HepG2 (cell line): ENCODE data around the gene RCC1. TPM values are rescaled to one million over a fixed set of nuclear protein-coding genes. Genes with fewer than 3 reads are reported as not detected.

Experiments
- BHLHE40 ChIP-seq: IDR thresholded peaks from 2 replicates; pipeline ENCODE4 v1.6.1; 2011; ENCODE audit warnings: low read length, improper control_type of control experiment
- CENPX ChIP-seq: sonication (generic); formaldehyde crosslinking; IDR thresholded peaks from 2 replicates; pipeline ENCODE4 v1.9.0; 2021; ENCODE audit warnings: mild to moderate bottlenecking, missing genetic modification reagents, moderate library complexity
- ERF ChIP-seq: IDR thresholded peaks from 2 replicates; pipeline ENCODE4 v1.6.1; 2018; ENCODE audit warnings: missing biosample characterization, missing genetic modification reagents
- HOXA5 ChIP-seq: sonication (generic); formaldehyde crosslinking; IDR thresholded peaks from 2 replicates; pipeline ENCODE4 v1.4.0; 2020; ENCODE audit warnings: missing genetic modification reagents
- MAZ ChIP-seq, 2 experiments: sonication (generic) in 1 of 2; formaldehyde crosslinking in 1 of 2; IDR thresholded peaks; 2 replicates each; pipeline versions ENCODE4 v1.5.0 to v1.6.1; 2012 to 2020; ENCODE audit warnings: low read depth in 2 of 2, mild to moderate bottlenecking in 2 of 2, borderline replicate concordance in 1 of 2, improper control_type of control experiment in 1 of 2, low read length in 1 of 2, missing genetic modification reagents in 1 of 2, moderate library complexity in 1 of 2
- PCBP1 ChIP-seq: fragments of 200-400 bp; formaldehyde crosslinking; IDR thresholded peaks from 2 replicates; pipeline ENCODE4 v1.6.1; 2017; ENCODE audit warnings: mild to moderate bottlenecking, low read depth, low read length, borderline replicate concordance
- ZC3H4 ChIP-seq: sonication (generic); formaldehyde crosslinking; IDR thresholded peaks from 2 replicates; pipeline ENCODE4 v1.4.0; 2020; ENCODE audit warnings: missing genetic modification reagents, borderline replicate concordance
- ZNF34 ChIP-seq: sonication (generic); formaldehyde crosslinking; IDR thresholded peaks from 2 replicates; pipeline ENCODE4 v1.4.0; 2020; ENCODE audit warnings: mild to moderate bottlenecking, missing genetic modification reagents, borderline replicate concordance
- ZNF878 ChIP-seq: sonication (generic); formaldehyde crosslinking; IDR thresholded peaks from 2 replicates; pipeline ENCODE4 v1.8.1; 2023; ENCODE audit warnings: mild to moderate bottlenecking, missing genetic modification reagents, moderate library complexity
- polyA plus RNA-seq, 8 experiments: library from polyadenylated mRNA; depleted of rRNA in 3 of 8; stranded (reverse) in 7 of 8; unstranded in 1 of 8; fragments of >200 nt; fragmentation: Illumina TruSeq in 4 of 8; extraction: Trizol in 4 of 8; gene quantifications; 2 replicates each; pipeline versions ENCODE4 v1.2.1 to v1.2.3, GENCODE V29; 2011 to 2016; ENCODE audit warnings: low read depth in 4 of 8, missing spikeins in 1 of 8, mixed read lengths in 1 of 8; ENCODE audit not compliant: insufficient read depth in 1 of 8
- total RNA-seq, 5 experiments: library from RNA; depleted of rRNA; stranded (reverse); fragments of >200 nt; fragmentation: Illumina TruSeq; extraction: Trizol; gene quantifications; 2 replicates each; pipeline ENCODE4 v1.2.3, GENCODE V29; 2016; ENCODE audit warnings: low read depth in 1 of 5
- TF ChIP-seq, protein P1 (sequence below): sonication (generic); formaldehyde crosslinking; IDR thresholded peaks from 2 replicates; pipeline ENCODE4 v1.4.0; 2020; ENCODE audit warnings: missing genetic modification reagents, mild to moderate bottlenecking, borderline replicate concordance
- TF ChIP-seq, protein P2 (sequence below): sonication (generic); formaldehyde crosslinking; IDR thresholded peaks from 2 replicates; pipeline ENCODE4 v1.5.1; 2020; ENCODE audit warnings: missing genetic modification reagents, mild to moderate bottlenecking, borderline replicate concordance
- TF ChIP-seq, protein P3 (sequence below): sonication (generic); formaldehyde crosslinking; IDR thresholded peaks from 2 replicates; pipeline ENCODE4 v1.5.1; 2020; ENCODE audit warnings: mild to moderate bottlenecking, moderate library complexity, missing genetic modification reagents
- TF ChIP-seq, protein P4 (sequence below): sonication (generic); formaldehyde crosslinking; IDR thresholded peaks from 2 replicates; pipeline ENCODE4 v1.4.0; 2020; ENCODE audit warnings: missing genetic modification reagents, borderline replicate concordance
- TF ChIP-seq, protein P5 (sequence below): sonication (generic); formaldehyde crosslinking; IDR thresholded peaks from 2 replicates; pipeline ENCODE4 v1.4.0; 2020; ENCODE audit warnings: missing genetic modification reagents
- TF ChIP-seq, protein P6 (sequence below): IDR thresholded peaks from 2 replicates; pipeline ENCODE4 v1.6.1; 2018; ENCODE audit warnings: missing genetic modification reagents

The RCC1 gene
- total and polyA plus RNA-seq, 2 of the 13 experiments (the other 11 are each of a cell fraction or from before 2014, with no cell fraction given), result 47.2 to 80.8 TPM

DNA sequence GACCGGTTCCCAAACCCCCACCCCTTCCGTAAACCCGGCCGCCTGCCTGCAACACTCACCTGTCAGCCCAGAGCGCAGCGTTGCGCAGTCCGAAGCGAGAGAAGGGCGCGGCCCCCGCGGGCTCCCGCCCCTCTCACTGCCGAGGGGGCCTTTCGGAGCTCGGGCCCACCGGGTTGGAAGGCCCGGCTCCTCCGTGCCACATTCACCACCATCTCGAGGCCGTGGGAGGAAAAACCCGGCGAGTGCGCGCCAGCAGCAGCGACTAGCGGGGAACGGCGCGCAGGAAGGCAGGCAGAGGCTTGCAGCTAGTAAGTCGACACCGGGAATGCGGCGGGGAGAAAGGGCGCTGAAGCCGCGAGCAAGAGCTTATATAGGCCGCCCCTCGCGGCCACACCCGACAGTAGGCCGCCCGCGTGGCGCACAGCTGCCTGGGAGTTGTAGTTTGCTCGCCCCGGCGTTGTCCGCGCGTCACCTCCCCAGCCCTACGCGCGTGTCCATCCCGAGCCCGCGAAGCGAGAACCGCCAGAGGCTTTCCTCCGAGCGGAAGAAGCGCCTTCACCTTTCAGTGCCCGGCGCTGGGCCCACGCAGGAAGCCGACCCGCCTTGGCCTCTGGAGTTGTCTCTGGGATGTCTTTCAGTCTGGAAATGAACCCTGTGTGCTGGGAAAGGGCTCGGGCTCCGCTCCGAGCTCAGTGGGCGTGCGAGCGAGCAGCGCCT is 75.8 kb downstream of the RCC1 start (continued):
- TF ChIP-seq, protein P1, sequence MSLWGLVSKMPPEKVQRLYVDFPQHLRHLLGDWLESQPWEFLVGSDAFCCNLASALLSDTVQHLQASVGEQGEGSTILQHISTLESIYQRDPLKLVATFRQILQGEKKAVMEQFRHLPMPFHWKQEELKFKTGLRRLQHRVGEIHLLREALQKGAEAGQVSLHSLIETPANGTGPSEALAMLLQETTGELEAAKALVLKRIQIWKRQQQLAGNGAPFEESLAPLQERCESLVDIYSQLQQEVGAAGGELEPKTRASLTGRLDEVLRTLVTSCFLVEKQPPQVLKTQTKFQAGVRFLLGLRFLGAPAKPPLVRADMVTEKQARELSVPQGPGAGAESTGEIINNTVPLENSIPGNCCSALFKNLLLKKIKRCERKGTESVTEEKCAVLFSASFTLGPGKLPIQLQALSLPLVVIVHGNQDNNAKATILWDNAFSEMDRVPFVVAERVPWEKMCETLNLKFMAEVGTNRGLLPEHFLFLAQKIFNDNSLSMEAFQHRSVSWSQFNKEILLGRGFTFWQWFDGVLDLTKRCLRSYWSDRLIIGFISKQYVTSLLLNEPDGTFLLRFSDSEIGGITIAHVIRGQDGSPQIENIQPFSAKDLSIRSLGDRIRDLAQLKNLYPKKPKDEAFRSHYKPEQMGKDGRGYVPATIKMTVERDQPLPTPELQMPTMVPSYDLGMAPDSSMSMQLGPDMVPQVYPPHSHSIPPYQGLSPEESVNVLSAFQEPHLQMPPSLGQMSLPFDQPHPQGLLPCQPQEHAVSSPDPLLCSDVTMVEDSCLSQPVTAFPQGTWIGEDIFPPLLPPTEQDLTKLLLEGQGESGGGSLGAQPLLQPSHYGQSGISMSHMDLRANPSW (CRISPR knock-in tag), result peak; percentile 82; the same call in 1 of the 2 replicates
- TF ChIP-seq ZNF878 (CRISPR knock-in tag) (peak; percentile 95), BHLHE40 (no peak; the same call in 1 of the 2 replicates), MAZ (IDR thresholded peaks at IDR 0.05; ENCODE audit: borderline replicate concordance, low read depth, low read length) (peak; percentile 83), MAZ (CRISPR knock-in tag; IDR thresholded peaks at IDR 0.05; ENCODE audit: low read depth) (peak; percentile 79; the same call in 1 of the 2 replicates), ZC3H4 (0 out of 2 replicates have a peak, but pooled peaks have one; percentile 60), PCBP1 (peak; percentile 90), ERF (CRISPR knock-in tag) (peak; percentile 87), ZNF34 (CRISPR knock-in tag) (peak; percentile 30; the same call in 1 of the 2 replicates), CENPX (CRISPR knock-in tag) (no peak), HOXA5 (CRISPR knock-in tag) (peak; percentile 96)
- TF ChIP-seq, protein P2, sequence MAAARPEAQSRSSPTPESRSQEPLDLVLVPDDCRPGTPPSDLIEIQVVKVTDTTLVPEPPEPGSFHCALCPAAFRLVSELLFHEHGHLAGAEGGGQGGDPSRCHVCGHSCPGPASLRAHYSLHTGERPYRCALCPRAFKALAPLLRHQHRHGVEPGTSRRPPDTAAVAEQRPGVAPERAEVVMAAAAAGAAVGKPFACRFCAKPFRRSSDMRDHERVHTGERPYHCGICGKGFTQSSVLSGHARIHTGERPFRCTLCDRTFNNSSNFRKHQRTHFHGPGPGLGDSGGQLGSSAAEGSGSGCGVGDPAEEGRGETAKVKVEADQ, result peak; percentile 96
- TF ChIP-seq, protein P3, sequence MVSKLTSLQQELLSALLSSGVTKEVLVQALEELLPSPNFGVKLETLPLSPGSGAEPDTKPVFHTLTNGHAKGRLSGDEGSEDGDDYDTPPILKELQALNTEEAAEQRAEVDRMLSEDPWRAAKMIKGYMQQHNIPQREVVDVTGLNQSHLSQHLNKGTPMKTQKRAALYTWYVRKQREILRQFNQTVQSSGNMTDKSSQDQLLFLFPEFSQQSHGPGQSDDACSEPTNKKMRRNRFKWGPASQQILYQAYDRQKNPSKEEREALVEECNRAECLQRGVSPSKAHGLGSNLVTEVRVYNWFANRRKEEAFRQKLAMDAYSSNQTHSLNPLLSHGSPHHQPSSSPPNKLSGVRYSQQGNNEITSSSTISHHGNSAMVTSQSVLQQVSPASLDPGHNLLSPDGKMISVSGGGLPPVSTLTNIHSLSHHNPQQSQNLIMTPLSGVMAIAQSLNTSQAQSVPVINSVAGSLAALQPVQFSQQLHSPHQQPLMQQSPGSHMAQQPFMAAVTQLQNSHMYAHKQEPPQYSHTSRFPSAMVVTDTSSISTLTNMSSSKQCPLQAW (CRISPR knock-in tag), result 0 out of 2 replicates have a peak, but pooled peaks have one; percentile 47
- TF ChIP-seq, protein P4, sequence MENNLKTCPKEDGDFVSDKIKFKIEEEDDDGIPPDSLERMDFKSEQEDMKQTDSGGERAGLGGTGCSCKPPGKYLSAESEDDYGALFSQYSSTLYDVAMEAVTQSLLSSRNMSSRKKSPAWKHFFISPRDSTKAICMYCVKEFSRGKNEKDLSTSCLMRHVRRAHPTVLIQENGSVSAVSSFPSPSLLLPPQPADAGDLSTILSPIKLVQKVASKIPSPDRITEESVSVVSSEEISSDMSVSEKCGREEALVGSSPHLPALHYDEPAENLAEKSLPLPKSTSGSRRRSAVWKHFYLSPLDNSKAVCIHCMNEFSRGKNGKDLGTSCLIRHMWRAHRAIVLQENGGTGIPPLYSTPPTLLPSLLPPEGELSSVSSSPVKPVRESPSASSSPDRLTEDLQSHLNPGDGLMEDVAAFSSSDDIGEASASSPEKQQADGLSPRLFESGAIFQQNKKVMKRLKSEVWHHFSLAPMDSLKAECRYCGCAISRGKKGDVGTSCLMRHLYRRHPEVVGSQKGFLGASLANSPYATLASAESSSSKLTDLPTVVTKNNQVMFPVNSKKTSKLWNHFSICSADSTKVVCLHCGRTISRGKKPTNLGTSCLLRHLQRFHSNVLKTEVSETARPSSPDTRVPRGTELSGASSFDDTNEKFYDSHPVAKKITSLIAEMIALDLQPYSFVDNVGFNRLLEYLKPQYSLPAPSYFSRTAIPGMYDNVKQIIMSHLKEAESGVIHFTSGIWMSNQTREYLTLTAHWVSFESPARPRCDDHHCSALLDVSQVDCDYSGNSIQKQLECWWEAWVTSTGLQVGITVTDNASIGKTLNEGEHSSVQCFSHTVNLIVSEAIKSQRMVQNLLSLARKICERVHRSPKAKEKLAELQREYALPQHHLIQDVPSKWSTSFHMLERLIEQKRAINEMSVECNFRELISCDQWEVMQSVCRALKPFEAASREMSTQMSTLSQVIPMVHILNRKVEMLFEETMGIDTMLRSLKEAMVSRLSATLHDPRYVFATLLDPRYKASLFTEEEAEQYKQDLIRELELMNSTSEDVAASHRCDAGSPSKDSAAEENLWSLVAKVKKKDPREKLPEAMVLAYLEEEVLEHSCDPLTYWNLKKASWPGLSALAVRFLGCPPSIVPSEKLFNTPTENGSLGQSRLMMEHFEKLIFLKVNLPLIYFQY (CRISPR knock-in tag), result peak; percentile 80
- TF ChIP-seq, protein P5, sequence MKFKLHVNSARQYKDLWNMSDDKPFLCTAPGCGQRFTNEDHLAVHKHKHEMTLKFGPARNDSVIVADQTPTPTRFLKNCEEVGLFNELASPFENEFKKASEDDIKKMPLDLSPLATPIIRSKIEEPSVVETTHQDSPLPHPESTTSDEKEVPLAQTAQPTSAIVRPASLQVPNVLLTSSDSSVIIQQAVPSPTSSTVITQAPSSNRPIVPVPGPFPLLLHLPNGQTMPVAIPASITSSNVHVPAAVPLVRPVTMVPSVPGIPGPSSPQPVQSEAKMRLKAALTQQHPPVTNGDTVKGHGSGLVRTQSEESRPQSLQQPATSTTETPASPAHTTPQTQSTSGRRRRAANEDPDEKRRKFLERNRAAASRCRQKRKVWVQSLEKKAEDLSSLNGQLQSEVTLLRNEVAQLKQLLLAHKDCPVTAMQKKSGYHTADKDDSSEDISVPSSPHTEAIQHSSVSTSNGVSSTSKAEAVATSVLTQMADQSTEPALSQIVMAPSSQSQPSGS (CRISPR knock-in tag), result peak; percentile 37; the same call in 1 of the 2 replicates
- TF ChIP-seq, protein P6, sequence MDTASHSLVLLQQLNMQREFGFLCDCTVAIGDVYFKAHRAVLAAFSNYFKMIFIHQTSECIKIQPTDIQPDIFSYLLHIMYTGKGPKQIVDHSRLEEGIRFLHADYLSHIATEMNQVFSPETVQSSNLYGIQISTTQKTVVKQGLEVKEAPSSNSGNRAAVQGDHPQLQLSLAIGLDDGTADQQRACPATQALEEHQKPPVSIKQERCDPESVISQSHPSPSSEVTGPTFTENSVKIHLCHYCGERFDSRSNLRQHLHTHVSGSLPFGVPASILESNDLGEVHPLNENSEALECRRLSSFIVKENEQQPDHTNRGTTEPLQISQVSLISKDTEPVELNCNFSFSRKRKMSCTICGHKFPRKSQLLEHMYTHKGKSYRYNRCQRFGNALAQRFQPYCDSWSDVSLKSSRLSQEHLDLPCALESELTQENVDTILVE (CRISPR knock-in tag), result no peak
